Right ventricle myocardium superior (tissue), 1 donor: Measurements from ENCODE around the gene LRP2. TPM values are rescaled to one million over a fixed set of nuclear protein-coding genes. Genes with fewer than 3 reads are reported as not detected.
A peak's percentile ranks its signal among the peaks of the same experiment; 100 is the strongest.

ENCODE experiments used
- ATAC-seq: fragments of 200-7000 bp; cut with Tn5 transposase; one replicate; pipeline ENCODE4 v1.9.1; 2020; ENCODE audit warnings: mild to moderate bottlenecking; ENCODE audit not compliant: poor library complexity
- DNase-seq: peaks from one replicate; pipeline ENCODE4 v3.0.0-alpha.2; 2020
- intact Hi-C: fragments of 100-400 bp; cut with DNase I; formaldehyde crosslinking; loops from one replicate; pipeline ENCODE4 v1.11.2; 2022
- total RNA-seq: library from RNA; stranded (reverse); fragmentation: NEBNext Ultra II Directional; extraction: Animal tissue kit (Norgen Biotek cat#: 25700); gene quantifications from one replicate; pipeline ENCODE4 v1.2.1, GENCODE V29; 2021
- donor health status: DM: no; HTN: yes; CAD: no; lungs with severe emphysema.

LRP2 gene
- total RNA-seq, 1 donor from 2014 or later = not detected

- DNase-seq (no peak), ATAC-seq (no peak)
- intact Hi-C loops = no loop called here
Observed at GRCh38 chr2:169112841-169113240, 249.5 kb downstream of the LRP2 start.

GRCh38 chr2:169110916-169111315 is 251.4 kb downstream of the LRP2 start:
- DNase-seq = no peak
- intact Hi-C loops = no loop called here
- ATAC-seq = no peak

- ATAC-seq = no peak
- intact Hi-C loops = no loop called here
- no peak for DNase-seq
Observed at GRCh38 chr2:169110419-169110818, 251.9 kb downstream of the LRP2 start.

GRCh38 chr2:169109502-169110409 is 252.6 kb downstream of the LRP2 start:
- DNase-seq = peak; percentile 83
- ATAC-seq = peak; percentile 95
- intact Hi-C loops = loop anchor here (5.0 to 10.0 kb wide), 2 partner anchors 38 to 115 kb away; no protein-coding TSS in a partner anchor

DNA sequence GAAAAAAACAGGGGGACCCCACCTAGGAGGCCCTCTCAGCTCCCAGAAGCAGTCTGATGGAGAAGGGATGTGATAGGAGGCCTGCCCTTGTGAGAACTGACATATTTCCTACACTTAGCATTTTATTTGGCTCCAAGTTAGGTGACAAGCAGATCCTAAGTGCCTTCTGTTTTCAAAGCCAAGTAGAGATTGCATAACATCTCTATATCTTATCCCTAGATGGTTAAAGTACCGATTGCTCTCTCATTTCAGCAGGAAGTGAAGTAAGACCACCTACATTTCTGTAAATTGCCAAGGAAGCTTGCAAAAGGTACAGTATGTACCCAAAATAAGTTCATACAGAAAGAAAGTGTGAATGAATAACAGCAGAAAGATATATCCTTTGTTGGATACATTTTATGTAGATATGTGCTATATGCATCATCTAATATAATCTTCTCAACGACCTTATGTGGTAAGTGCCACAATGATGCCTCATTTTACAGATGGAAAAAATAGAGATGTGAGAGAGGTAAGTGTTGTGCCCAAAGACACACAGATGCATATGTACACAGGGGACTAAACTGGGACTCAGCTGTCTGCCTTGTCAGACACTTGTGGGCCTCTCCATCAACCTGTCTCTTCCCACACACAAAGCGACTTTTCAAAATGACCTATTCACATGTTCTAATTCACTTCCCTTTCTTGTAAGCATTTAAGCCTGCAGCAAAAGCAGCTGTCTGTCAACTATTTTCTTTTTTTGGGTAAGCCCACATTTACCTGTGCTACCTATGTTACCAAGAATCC is 254.0 kb downstream of the LRP2 start:
- intact Hi-C loops = loop anchor here (5.0 to 10.0 kb wide), 2 partner anchors 39 to 117 kb away; no protein-coding TSS in a partner anchor
- ATAC-seq (no peak), DNase-seq (no peak)

DNA sequence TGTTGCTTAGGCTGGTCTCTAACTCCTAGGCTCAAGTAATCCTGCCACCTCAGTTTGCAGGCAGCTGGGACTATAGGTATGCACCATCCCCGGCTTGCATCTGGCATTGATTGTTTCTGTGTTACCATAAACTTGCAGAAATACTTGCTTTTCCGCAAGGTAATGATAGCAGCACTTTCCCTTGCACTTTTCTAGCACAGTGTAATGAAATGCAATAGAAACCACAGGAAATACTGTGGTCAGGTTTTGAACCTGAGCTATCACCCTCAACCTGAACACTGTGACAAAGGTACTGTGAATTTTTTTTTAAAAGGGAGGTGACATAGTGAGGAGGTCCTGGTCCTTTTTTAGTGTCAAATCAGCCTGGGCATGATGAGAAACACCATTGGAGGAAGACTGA is 254.7 kb downstream of the LRP2 start:
- no peak for ATAC-seq
- intact Hi-C loops = loop anchor here (5.0 to 10.0 kb wide), 2 partner anchors 40 to 117 kb away; no protein-coding TSS in a partner anchor
- DNase-seq = no peak

DNA sequence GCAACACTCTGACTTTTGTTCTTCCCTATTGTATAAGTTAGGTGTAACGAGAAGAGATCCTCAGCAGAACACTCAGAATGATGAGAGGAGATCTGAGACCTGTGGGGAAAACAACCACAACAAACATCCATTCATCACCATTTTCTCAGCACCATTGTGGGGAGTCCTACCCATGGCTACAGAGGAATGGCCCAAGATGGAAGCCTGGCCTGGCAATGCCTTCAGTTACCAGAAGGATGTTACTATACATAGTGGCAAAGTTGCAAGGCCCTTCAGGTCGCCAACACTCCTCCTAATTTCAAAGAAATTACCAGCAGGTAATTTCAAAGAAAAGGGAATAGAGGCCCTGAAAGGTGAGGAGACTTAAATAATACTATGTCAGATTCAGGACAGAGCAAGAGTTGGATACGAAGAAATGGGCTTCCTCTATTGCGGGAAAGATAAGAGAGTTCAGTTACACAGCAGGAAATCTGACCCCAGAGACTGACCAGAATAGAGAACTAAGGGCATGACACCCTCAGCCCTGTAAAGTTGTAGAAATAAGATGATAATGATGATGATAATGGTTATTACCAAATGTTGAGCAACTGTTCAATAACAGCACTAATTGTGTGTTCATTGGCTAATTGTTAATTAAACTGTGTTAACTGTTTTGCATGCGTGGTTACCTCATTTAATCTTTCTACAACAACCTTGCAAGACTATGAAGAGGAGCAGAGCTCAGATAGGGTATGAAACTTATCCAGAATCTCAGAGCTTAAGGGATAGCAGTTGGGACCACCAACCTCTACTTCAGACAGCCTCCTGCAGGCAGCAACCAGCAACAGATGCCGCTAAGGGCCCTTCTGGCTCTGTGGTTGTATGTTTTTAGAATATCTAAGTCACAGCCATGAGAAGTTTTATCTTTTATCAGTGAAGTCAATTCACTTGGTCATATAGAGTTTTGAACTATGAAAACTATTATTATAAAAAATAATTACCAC is 255.5 kb downstream of the LRP2 start:
- no peak for DNase-seq
- intact Hi-C loops = loop anchor here (5.0 to 10.0 kb wide), 2 partner anchors 40 to 118 kb away; no protein-coding TSS in a partner anchor
- no peak for ATAC-seq

- ATAC-seq (no peak), DNase-seq (no peak)
- intact Hi-C loops = loop anchor here (5.0 to 10.0 kb wide), 2 partner anchors 41 to 119 kb away; no protein-coding TSS in a partner anchor
Observed at GRCh38 chr2:169106134-169106533, 256.2 kb downstream of the LRP2 start.

- DNase-seq (no peak), ATAC-seq (no peak)
- intact Hi-C loops = loop anchor here (5.0 to 10.0 kb wide), 2 partner anchors 42 to 119 kb away; no protein-coding TSS in a partner anchor
Observed at GRCh38 chr2:169105476-169105875, 256.9 kb downstream of the LRP2 start.

- intact Hi-C loops = loop anchor here (5.0 to 10.0 kb wide), 2 partner anchors 42 to 120 kb away; no protein-coding TSS in a partner anchor
- no peak for DNase-seq
- no peak for ATAC-seq
Observed at GRCh38 chr2:169104848-169105247, 257.5 kb downstream of the LRP2 start.

GRCh38 chr2:169095621-169096105 is 266.7 kb downstream of the LRP2 start:
- DNase-seq (no peak), ATAC-seq (peak; percentile 41)
- intact Hi-C loops = no loop called here

- intact Hi-C loops = no loop called here
- no peak for ATAC-seq
- no peak for DNase-seq
Observed at GRCh38 chr2:169094676-169095075, 267.7 kb downstream of the LRP2 start.

- DNase-seq = no peak
- intact Hi-C loops = no loop called here
- ATAC-seq = peak; percentile 43
Observed at GRCh38 chr2:169093535-169093934, 268.8 kb downstream of the LRP2 start.

GRCh38 chr2:169091761-169092519 is 270.4 kb downstream of the LRP2 start:
- DNase-seq = no peak
- peak; percentile 34 for ATAC-seq
- intact Hi-C loops = no loop called here

GRCh38 chr2:169091256-169091655 is 271.1 kb downstream of the LRP2 start:
- intact Hi-C loops = no loop called here
- no peak for ATAC-seq
- DNase-seq = no peak

DNA sequence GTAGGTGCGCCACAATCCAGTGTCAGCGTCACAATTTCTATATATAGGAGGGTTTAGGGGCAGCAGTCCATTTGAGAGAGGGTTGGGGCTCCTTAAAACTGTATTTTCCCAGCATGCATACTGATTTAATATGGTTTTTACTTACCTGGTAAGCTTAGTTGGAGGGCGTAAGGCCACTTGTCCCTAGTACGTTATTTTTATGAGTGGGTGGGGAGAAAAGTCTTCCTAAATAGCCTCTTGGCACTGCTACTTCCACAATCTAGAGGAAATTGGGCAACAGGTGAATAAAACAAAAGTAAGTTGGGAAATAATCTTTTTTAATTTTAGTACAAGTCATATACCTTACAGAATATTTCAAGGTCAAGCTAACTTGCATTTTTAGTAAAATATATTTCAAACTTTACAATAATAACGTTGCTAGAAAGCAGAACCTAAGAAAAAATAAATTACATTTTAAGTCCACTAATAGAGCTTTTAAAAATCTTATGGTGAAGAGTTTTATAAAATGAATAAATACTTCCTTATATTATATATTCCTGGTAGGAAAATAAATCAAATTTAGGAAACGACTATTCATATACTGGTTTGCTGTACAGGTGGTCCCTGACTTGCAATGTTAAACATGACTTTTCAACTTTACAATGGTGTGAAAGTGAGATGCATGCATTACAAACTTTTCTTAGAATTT is 272.1 kb downstream of the LRP2 start:
- intact Hi-C loops = no loop called here
- no peak for ATAC-seq

GRCh38 chr2:169089182-169089581 is 273.2 kb downstream of the LRP2 start:
- DNase-seq = no peak
- ATAC-seq = no peak
- intact Hi-C loops = no loop called here

More for the DNA sequence above, 272.1 kb downstream of the LRP2 start:
- DNase-seq = no peak
